GM23338 (cell line): ENCODE measurements around the gene NFATC3. TPM values are rescaled to one million over a fixed set of nuclear protein-coding genes. Genes with fewer than 3 reads are reported as not detected.

Experiments
- ATAC-seq: fragments of 200-7000 bp; cut with Tn5 transposase; 3 replicates; pipeline ENCODE4 v1.9.1; 2020
- DNase-seq: peaks from one replicate; pipeline ENCODE4 v3.0.0-alpha.2; 2015; ENCODE audit warnings: low spot score
- H2AFZ ChIP-seq: fragments of 200-600 bp; sonication (generic); 2 replicates; pipeline ENCODE4 v1.8.0; 2016; ENCODE audit warnings: antibody characterized with exemption, mild to moderate bottlenecking, moderate library complexity
- H3F3A ChIP-seq: fragments of 200-600 bp; sonication (generic); replicated peaks from 2 replicates; pipeline ENCODE4 v1.8.0; 2017; ENCODE audit warnings: antibody characterized with exemption, mixed run types, low read depth
- H3K27ac ChIP-seq: fragments of 200-600 bp; sonication (generic); 2 replicates; pipeline ENCODE4 v1.6.1; 2016; ENCODE audit warnings: low read depth
- H3K27me3 ChIP-seq: fragments of 200-600 bp; sonication (generic); 2 replicates; pipeline ENCODE4 v1.8.0; 2016; ENCODE audit warnings: mild to moderate bottlenecking, mixed run types, moderate library complexity; ENCODE audit not compliant: insufficient read depth
- H3K36me3 ChIP-seq: fragments of 200-600 bp; sonication (generic); 2 replicates; pipeline ENCODE4 v1.8.0; 2016; ENCODE audit warnings: mild to moderate bottlenecking; ENCODE audit not compliant: insufficient read depth
- H3K4me1 ChIP-seq: fragments of 200-600 bp; sonication (generic); 2 replicates; pipeline ENCODE4 v1.8.0; 2016; ENCODE audit warnings: mild to moderate bottlenecking, moderate library complexity; ENCODE audit not compliant: insufficient read depth
- H3K4me2 ChIP-seq: fragments of 200-600 bp; sonication (generic); 2 replicates; pipeline ENCODE4 v1.7.1; 2017; ENCODE audit warnings: mixed run types
- H3K4me3 ChIP-seq: fragments of 200-600 bp; sonication (generic); 2 replicates; pipeline ENCODE4 v1.6.1; 2016; ENCODE audit warnings: mixed run types
- H3K79me2 ChIP-seq: fragments of 200-600 bp; sonication (generic); replicated peaks from 2 replicates; pipeline ENCODE4 v1.8.0; 2017; ENCODE audit warnings: mild to moderate bottlenecking; ENCODE audit not compliant: insufficient read depth
- H3K9me2 ChIP-seq: fragments of 200-600 bp; sonication (generic); 2 replicates; pipeline ENCODE4 v1.8.0; 2017; ENCODE audit not compliant: insufficient read depth
- H4K20me1 ChIP-seq: fragments of 200-600 bp; sonication (generic); replicated peaks from 2 replicates; pipeline ENCODE4 v1.8.0; 2017; ENCODE audit warnings: mild to moderate bottlenecking; ENCODE audit not compliant: insufficient read depth
- H3K27ac Mint-ChIP-seq: 2 replicates; pipeline ENCODE4 v1.8.0; 2020; ENCODE audit warnings: inconsistent platforms, mild to moderate bottlenecking, moderate library complexity, mixed read lengths
- H3K27me3 Mint-ChIP-seq: 3 replicates; pipeline ENCODE4 v1.8.0; 2022; ENCODE audit warnings: low read depth, mild to moderate bottlenecking, moderate library complexity, mixed read lengths, inconsistent platforms; ENCODE audit not compliant: insufficient read depth, poor library complexity
- H3K36me3 Mint-ChIP-seq: 3 replicates; pipeline ENCODE4 v1.8.0; 2021; ENCODE audit warnings: low read depth, mild to moderate bottlenecking, inconsistent platforms, moderate library complexity, mixed read lengths
- H3K4me1 Mint-ChIP-seq: 3 replicates; pipeline ENCODE4 v1.8.0; 2020; ENCODE audit warnings: mild to moderate bottlenecking, inconsistent platforms, mixed read lengths
- H3K4me3 Mint-ChIP-seq: 3 replicates; pipeline ENCODE4 v1.8.0; 2021; ENCODE audit warnings: moderate library complexity, mild to moderate bottlenecking, inconsistent platforms, mixed read lengths
- H3K9me3 Mint-ChIP-seq: 3 replicates; pipeline ENCODE4 v1.8.0; 2020; ENCODE audit warnings: moderate library complexity, mild to moderate bottlenecking, inconsistent platforms, mixed read lengths
- CREB1 ChIP-seq: fragments of 250-450 bp; sonication (Bioruptor Pico); IDR thresholded peaks from 2 replicates; pipeline ENCODE4 v1.5.0; 2020; ENCODE audit warnings: low read depth, mild to moderate bottlenecking, moderate library complexity
- ETS1 ChIP-seq: IDR thresholded peaks from 2 replicates; pipeline ENCODE4 v1.6.1; 2016; ENCODE audit warnings: antibody characterized with exemption
- EZH2 ChIP-seq: fragments of 200-600 bp; sonication (generic); IDR thresholded peaks from one replicate; pipeline ENCODE4 v1.8.0; 2017; ENCODE audit warnings: antibody characterized with exemption, mild to moderate bottlenecking, low read depth; ENCODE audit not compliant: unreplicated experiment
- EZH2phosphoT487 ChIP-seq: fragments of 200-600 bp; sonication (generic); IDR thresholded peaks from one replicate; pipeline ENCODE4 v1.8.1; 2018; ENCODE audit warnings: antibody characterized with exemption; ENCODE audit not compliant: unreplicated experiment
- JUNB ChIP-seq: IDR thresholded peaks from one replicate; pipeline ENCODE4 v1.6.1; 2016; ENCODE audit warnings: antibody characterized with exemption; ENCODE audit not compliant: unreplicated experiment
- NANOG ChIP-seq: IDR thresholded peaks from 2 replicates; pipeline ENCODE4 v1.6.1; 2016; ENCODE audit warnings: antibody characterized with exemption, borderline replicate concordance
- POLR2AphosphoS5 ChIP-seq: IDR thresholded peaks from 2 replicates; pipeline ENCODE4 v1.6.1; 2016; ENCODE audit warnings: antibody characterized with exemption, low read depth
- STAT1 ChIP-seq: IDR thresholded peaks from one replicate; pipeline ENCODE4 v1.6.1; 2016; ENCODE audit warnings: antibody characterized with exemption; ENCODE audit not compliant: unreplicated experiment
- ZNF114 ChIP-seq: fragments of 250-450 bp; sonication (Bioruptor Pico); IDR thresholded peaks from 2 replicates; pipeline ENCODE4 v1.5.0; 2020; ENCODE audit warnings: mild to moderate bottlenecking, moderate library complexity
- ZNF331 ChIP-seq: fragments of 250-450 bp; sonication (Bioruptor Pico); IDR thresholded peaks from 2 replicates; pipeline ENCODE4 v1.5.0; 2020; ENCODE audit warnings: low read depth, mild to moderate bottlenecking, moderate library complexity
- polyA plus RNA-seq: library from polyadenylated mRNA; unstranded; fragments of >200 nt; fragmentation: Nextera tagmentation; extraction: Ambion mirVana; gene quantifications from 2 replicates; pipeline ENCODE4 v1.2.1, GENCODE V29; 2016
- total RNA-seq: library from RNA; depleted of rRNA; stranded (reverse); fragments of >200 nt; shearing (Covaris generic); gene quantifications from 2 replicates; pipeline ENCODE4 v1.2.3, GENCODE V29; 2014
- TF ChIP-seq, protein P1 (sequence below): fragments of 250-450 bp; sonication (Bioruptor Pico); IDR thresholded peaks from 2 replicates; pipeline ENCODE4 v1.5.0; 2020; ENCODE audit warnings: mild to moderate bottlenecking, moderate library complexity
- TF ChIP-seq, protein P2 (sequence below): IDR thresholded peaks from one replicate; pipeline ENCODE4 v1.6.1; 2018; ENCODE audit warnings: antibody characterized with exemption; ENCODE audit not compliant: unreplicated experiment
- TF ChIP-seq, protein P3 (sequence below), 2 experiments: fragments of 200-600 bp in 1 of 2; sonication (generic) in 1 of 2; conservative IDR thresholded peaks; 2 replicates each; pipeline versions ENCODE4 v1.5.1 to v1.6.1; 2016 to 2017; ENCODE audit warnings: antibody characterized with exemption in 2 of 2, low read depth in 2 of 2, mild to moderate bottlenecking in 2 of 2, moderate library complexity in 1 of 2

Gene NFATC3
- total and polyA plus RNA-seq, 2 experiments from 2014 or later: 9.2 to 40.9 TPM

DNA sequence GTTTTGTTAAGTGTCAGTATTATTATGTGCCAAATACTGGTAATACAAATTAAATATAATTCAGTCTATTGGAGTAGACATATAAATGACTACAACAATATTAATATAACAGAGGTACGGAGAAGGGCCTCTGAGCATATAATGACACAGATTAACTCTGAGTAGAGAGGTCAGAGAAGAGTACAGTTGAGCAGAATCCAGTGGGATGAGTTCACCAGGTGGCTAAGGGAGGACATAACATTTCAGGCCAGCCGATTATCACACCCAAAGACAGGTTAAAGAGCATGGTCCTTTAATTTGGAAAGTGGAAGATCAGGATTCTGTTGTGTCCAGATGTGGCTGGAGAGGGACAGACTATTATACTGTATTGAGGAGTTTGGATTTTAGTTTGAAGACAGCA lies 11.3 kb downstream of the NFATC3 start:
- no peak overlapping the region for H3K4me2 ChIP-seq
- H3K27ac ChIP-seq: no peak overlapping the region
- ATAC-seq: no peak
- Mint-ChIP-seq H3K4me3 (no peak overlapping the region), H3K27ac (no peak overlapping the region), H3K27me3 (no peaks in the 10 kb centered on the region), H3K9me3 (no peaks in the 10 kb centered on the region), H3K36me3 (no peaks in the 10 kb centered on the region), H3K4me1 (peaks cover 31% of the 10 kb centered on the region)
- peaks cover 60% of the 10 kb centered on the region for H4K20me1 ChIP-seq
- H3K79me2 ChIP-seq: peaks cover 98% of the 10 kb centered on the region
- H3K36me3 ChIP-seq: no peaks in the 10 kb centered on the region
- H3K4me3 ChIP-seq: no peak overlapping the region
- no peaks in the 10 kb centered on the region for H3K9me2 ChIP-seq
- no peak overlapping the region for H2AFZ ChIP-seq
- no peaks in the 10 kb centered on the region for H3K27me3 ChIP-seq
- no peak for DNase-seq
- TF ChIP-seq JUNB: no peak
- no peak for TF ChIP-seq ZNF331 (CRISPR knock-in tag)
- TF ChIP-seq EZH2phosphoT487: no peak
- no peak for TF ChIP-seq STAT1
- no peak for TF ChIP-seq POLR2AphosphoS5
- no peak for TF ChIP-seq NANOG
- TF ChIP-seq, protein P1, sequence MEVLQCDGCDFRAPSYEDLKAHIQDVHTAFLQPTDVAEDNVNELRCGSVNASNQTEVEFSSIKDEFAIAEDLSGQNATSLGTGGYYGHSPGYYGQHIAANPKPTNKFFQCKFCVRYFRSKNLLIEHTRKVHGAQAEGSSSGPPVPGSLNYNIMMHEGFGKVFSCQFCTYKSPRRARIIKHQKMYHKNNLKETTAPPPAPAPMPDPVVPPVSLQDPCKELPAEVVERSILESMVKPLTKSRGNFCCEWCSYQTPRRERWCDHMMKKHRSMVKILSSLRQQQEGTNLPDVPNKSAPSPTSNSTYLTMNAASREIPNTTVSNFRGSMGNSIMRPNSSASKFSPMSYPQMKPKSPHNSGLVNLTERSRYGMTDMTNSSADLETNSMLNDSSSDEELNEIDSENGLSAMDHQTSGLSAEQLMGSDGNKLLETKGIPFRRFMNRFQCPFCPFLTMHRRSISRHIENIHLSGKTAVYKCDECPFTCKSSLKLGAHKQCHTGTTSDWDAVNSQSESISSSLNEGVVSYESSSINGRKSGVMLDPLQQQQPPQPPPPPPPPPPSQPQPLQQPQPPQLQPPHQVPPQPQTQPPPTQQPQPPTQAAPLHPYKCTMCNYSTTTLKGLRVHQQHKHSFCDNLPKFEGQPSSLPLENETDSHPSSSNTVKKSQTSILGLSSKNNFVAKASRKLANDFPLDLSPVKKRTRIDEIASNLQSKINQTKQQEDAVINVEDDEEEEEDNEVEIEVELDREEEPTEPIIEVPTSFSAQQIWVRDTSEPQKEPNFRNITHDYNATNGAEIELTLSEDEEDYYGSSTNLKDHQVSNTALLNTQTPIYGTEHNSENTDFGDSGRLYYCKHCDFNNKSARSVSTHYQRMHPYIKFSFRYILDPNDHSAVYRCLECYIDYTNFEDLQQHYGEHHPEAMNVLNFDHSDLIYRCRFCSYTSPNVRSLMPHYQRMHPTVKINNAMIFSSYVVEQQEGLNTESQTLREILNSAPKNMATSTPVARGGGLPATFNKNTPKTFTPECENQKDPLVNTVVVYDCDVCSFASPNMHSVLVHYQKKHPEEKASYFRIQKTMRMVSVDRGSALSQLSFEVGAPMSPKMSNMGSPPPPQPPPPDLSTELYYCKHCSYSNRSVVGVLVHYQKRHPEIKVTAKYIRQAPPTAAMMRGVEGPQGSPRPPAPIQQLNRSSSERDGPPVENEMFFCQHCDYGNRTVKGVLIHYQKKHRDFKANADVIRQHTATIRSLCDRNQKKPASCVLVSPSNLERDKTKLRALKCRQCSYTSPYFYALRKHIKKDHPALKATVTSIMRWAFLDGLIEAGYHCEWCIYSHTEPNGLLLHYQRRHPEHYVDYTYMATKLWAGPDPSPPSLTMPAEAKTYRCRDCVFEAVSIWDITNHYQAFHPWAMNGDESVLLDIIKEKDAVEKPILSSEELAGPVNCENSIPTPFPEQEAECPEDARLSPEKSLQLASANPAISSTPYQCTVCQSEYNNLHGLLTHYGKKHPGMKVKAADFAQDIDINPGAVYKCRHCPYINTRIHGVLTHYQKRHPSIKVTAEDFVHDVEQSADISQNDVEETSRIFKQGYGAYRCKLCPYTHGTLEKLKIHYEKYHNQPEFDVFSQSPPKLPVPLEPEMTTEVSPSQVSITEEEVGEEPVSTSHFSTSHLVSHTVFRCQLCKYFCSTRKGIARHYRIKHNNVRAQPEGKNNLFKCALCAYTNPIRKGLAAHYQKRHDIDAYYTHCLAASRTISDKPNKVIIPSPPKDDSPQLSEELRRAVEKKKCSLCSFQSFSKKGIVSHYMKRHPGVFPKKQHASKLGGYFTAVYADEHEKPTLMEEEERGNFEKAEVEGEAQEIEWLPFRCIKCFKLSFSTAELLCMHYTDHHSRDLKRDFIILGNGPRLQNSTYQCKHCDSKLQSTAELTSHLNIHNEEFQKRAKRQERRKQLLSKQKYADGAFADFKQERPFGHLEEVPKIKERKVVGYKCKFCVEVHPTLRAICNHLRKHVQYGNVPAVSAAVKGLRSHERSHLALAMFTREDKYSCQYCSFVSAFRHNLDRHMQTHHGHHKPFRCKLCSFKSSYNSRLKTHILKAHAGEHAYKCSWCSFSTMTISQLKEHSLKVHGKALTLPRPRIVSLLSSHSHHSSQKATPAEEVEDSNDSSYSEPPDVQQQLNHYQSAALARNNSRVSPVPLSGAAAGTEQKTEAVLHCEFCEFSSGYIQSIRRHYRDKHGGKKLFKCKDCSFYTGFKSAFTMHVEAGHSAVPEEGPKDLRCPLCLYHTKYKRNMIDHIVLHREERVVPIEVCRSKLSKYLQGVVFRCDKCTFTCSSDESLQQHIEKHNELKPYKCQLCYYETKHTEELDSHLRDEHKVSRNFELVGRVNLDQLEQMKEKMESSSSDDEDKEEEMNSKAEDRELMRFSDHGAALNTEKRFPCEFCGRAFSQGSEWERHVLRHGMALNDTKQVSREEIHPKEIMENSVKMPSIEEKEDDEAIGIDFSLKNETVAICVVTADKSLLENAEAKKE (CRISPR knock-in tag): no peak
- TF ChIP-seq EZH2: no peak
- TF ChIP-seq CREB1 (CRISPR knock-in tag): no peak
- TF ChIP-seq, protein P2, sequence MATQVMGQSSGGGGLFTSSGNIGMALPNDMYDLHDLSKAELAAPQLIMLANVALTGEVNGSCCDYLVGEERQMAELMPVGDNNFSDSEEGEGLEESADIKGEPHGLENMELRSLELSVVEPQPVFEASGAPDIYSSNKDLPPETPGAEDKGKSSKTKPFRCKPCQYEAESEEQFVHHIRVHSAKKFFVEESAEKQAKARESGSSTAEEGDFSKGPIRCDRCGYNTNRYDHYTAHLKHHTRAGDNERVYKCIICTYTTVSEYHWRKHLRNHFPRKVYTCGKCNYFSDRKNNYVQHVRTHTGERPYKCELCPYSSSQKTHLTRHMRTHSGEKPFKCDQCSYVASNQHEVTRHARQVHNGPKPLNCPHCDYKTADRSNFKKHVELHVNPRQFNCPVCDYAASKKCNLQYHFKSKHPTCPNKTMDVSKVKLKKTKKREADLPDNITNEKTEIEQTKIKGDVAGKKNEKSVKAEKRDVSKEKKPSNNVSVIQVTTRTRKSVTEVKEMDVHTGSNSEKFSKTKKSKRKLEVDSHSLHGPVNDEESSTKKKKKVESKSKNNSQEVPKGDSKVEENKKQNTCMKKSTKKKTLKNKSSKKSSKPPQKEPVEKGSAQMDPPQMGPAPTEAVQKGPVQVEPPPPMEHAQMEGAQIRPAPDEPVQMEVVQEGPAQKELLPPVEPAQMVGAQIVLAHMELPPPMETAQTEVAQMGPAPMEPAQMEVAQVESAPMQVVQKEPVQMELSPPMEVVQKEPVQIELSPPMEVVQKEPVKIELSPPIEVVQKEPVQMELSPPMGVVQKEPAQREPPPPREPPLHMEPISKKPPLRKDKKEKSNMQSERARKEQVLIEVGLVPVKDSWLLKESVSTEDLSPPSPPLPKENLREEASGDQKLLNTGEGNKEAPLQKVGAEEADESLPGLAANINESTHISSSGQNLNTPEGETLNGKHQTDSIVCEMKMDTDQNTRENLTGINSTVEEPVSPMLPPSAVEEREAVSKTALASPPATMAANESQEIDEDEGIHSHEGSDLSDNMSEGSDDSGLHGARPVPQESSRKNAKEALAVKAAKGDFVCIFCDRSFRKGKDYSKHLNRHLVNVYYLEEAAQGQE: no peak
- TF ChIP-seq ETS1: no peak
- TF ChIP-seq, protein P3, sequence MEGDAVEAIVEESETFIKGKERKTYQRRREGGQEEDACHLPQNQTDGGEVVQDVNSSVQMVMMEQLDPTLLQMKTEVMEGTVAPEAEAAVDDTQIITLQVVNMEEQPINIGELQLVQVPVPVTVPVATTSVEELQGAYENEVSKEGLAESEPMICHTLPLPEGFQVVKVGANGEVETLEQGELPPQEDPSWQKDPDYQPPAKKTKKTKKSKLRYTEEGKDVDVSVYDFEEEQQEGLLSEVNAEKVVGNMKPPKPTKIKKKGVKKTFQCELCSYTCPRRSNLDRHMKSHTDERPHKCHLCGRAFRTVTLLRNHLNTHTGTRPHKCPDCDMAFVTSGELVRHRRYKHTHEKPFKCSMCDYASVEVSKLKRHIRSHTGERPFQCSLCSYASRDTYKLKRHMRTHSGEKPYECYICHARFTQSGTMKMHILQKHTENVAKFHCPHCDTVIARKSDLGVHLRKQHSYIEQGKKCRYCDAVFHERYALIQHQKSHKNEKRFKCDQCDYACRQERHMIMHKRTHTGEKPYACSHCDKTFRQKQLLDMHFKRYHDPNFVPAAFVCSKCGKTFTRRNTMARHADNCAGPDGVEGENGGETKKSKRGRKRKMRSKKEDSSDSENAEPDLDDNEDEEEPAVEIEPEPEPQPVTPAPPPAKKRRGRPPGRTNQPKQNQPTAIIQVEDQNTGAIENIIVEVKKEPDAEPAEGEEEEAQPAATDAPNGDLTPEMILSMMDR (conservative IDR thresholded peaks at IDR 0.05; ENCODE audit: low read depth in 2 of 2): no peak
- no peak for TF ChIP-seq ZNF114 (CRISPR knock-in tag)
- no peaks in the 10 kb centered on the region for H3F3A ChIP-seq
- H3K4me1 ChIP-seq: peaks cover 23% of the 10 kb centered on the region
